Brain microvascular endothelial cell (primary cell): ENCODE data around the gene ZFYVE28.

Experiments
- DNase-seq: peaks from one replicate; pipeline ENCODE4 v3.0.0-alpha.2; 2020
- H3K27ac ChIP-seq: fragments of 250-450 bp; sonication (Bioruptor Pico); 2 replicates; pipeline ENCODE4 v1.5.1; 2020; ENCODE audit warnings: mild to moderate bottlenecking, moderate library complexity
- H3K27me3 ChIP-seq: fragments of 250-450 bp; sonication (Bioruptor Pico); replicated peaks from 2 replicates; pipeline ENCODE4 v1.5.1; 2020; ENCODE audit warnings: mild to moderate bottlenecking
- H3K36me3 ChIP-seq: fragments of 250-450 bp; sonication (Bioruptor Pico); replicated peaks from 2 replicates; pipeline ENCODE4 v1.5.1; 2020; ENCODE audit warnings: mild to moderate bottlenecking
- H3K4me3 ChIP-seq: 2 replicates; pipeline ENCODE4 v1.5.1; 2011; ENCODE audit warnings: low read depth, mild to moderate bottlenecking, control low read depth, low read length, moderate library complexity
- CTCF ChIP-seq: IDR thresholded peaks from 2 replicates; pipeline ENCODE4 v1.5.1; 2011; ENCODE audit warnings: low read depth, mild to moderate bottlenecking, moderate library complexity, low read length, control low read depth, inconsistent platforms; ENCODE audit errors: missing control alignments
- in situ Hi-C: cut with HindIII; loops from 2 replicates; pipeline ENCODE4 v1.10.0; 2017; ENCODE audit warnings: low sequenced_read_pairs, low pct_ligation_motif_present

The ZFYVE28 gene

GRCh38 chr4:2292646-2293108 lies 125.8 kb downstream of the ZFYVE28 start:
- Histone ChIP-seq H3K27ac (no peak overlapping the region), H3K4me3 (no peak overlapping the region), H3K36me3 (no peaks in the 10 kb centered on the region), H3K27me3 (no peaks in the 10 kb centered on the region)
- no peak for DNase-seq
- in situ Hi-C loops = no loop called here
- no peak for TF ChIP-seq CTCF

- DNase-seq = no peak
- Histone ChIP-seq H3K4me3 (no peak overlapping the region), H3K27ac (no peak overlapping the region), H3K36me3 (no peaks in the 10 kb centered on the region), H3K27me3 (no peaks in the 10 kb centered on the region)
- in situ Hi-C loops = no loop called here
- TF ChIP-seq CTCF = no peak
Observed at GRCh38 chr4:2291705-2292645, 126.5 kb downstream of the ZFYVE28 start.

GRCh38 chr4:2290974-2291704 lies 127.3 kb downstream of the ZFYVE28 start:
- DNase-seq = no peak
- no peak overlapping the region for H3K4me3 ChIP-seq
- in situ Hi-C loops = no loop called here
- no peaks in the 10 kb centered on the region for H3K27me3 ChIP-seq
- no peak overlapping the region for H3K27ac ChIP-seq
- TF ChIP-seq CTCF = no peak
- no peaks in the 10 kb centered on the region for H3K36me3 ChIP-seq

- TF ChIP-seq CTCF = no peak
- no peaks in the 10 kb centered on the region for H3K27me3 ChIP-seq
- no peak for DNase-seq
- no peak overlapping the region for H3K27ac ChIP-seq
- H3K4me3 ChIP-seq = no peak overlapping the region
- in situ Hi-C loops = no loop called here
- H3K36me3 ChIP-seq = no peaks in the 10 kb centered on the region
Observed at GRCh38 chr4:2290488-2290887, 128.0 kb downstream of the ZFYVE28 start.

GRCh38 chr4:2289955-2290333 lies 128.5 kb downstream of the ZFYVE28 start:
- Histone ChIP-seq H3K27ac (no peak overlapping the region), H3K27me3 (no peaks in the 10 kb centered on the region), H3K36me3 (no peaks in the 10 kb centered on the region), H3K4me3 (no peak overlapping the region)
- no peak for TF ChIP-seq CTCF
- no peak for DNase-seq
- in situ Hi-C loops = no loop called here
